Liver (tissue), 9 donors: ENCODE data around the gene TPD52L2. TPM values are rescaled to one million over a fixed set of nuclear protein-coding genes. Genes with fewer than 3 reads are reported as not detected.
A peak's percentile ranks its signal among the peaks of the same experiment; 100 is the strongest.

ENCODE experiments used
- DNase-seq: peaks from one replicate; pipeline ENCODE4 v3.0.0-alpha.2; 2017; ENCODE audit warnings: low spot score
- H3K27ac ChIP-seq, 2 donors: one replicate each; pipeline ENCODE4 v1.7.0; 2013; ENCODE audit warnings: inconsistent platforms in 2 of 2, low read length in 2 of 2, control low read depth in 1 of 2, low read depth in 1 of 2, mild to moderate bottlenecking in 1 of 2
- H3K27me3 ChIP-seq, 4 donors: one replicate each; pipeline versions ENCODE4 v1.6.1 to v1.7.0; 2013; ENCODE audit warnings: low read length in 3 of 4, inconsistent platforms in 1 of 4, mild to moderate bottlenecking in 1 of 4, moderate library complexity in 1 of 4; ENCODE audit not compliant: control insufficient read depth in 4 of 4, insufficient read depth in 4 of 4
- H3K36me3 ChIP-seq, 4 donors: one replicate each; pipeline versions ENCODE4 v1.6.1 to v1.7.0; 2013; ENCODE audit warnings: low read length in 3 of 4, mild to moderate bottlenecking in 3 of 4, low read depth in 1 of 4, moderate library complexity in 1 of 4; ENCODE audit not compliant: control insufficient read depth in 4 of 4, insufficient read depth in 3 of 4
- H3K4me1 ChIP-seq, 4 donors: one replicate each; pipeline versions ENCODE4 v1.6.1 to v1.7.0; 2013; ENCODE audit warnings: low read length in 3 of 4, mild to moderate bottlenecking in 3 of 4, moderate library complexity in 1 of 4; ENCODE audit not compliant: control insufficient read depth in 4 of 4, insufficient read depth in 4 of 4
- H3K4me3 ChIP-seq, 3 donors: one replicate each; pipeline versions ENCODE4 v1.6.1 to v1.7.0; 2013; ENCODE audit warnings: low read length in 3 of 3, control low read depth in 1 of 3, low read depth in 1 of 3, mild to moderate bottlenecking in 1 of 3
- H3K9ac ChIP-seq, 2 donors: one replicate each; pipeline ENCODE4 v1.7.0; 2013; ENCODE audit warnings: low read length in 2 of 2, mild to moderate bottlenecking in 2 of 2, moderate library complexity in 2 of 2, control low read depth in 1 of 2, low read depth in 1 of 2
- H3K9me3 ChIP-seq, 4 donors: one replicate each; pipeline versions ENCODE4 v1.6.1 to v1.7.0; 2013; ENCODE audit warnings: low read length in 3 of 4; ENCODE audit not compliant: control insufficient read depth in 4 of 4
- FOXA1 ChIP-seq: IDR thresholded peaks from 2 replicates; pipeline ENCODE4 v1.6.1; 2016; ENCODE audit warnings: antibody characterized with exemption
- FOXA2 ChIP-seq: IDR thresholded peaks from 2 replicates; pipeline ENCODE4 v1.6.1; 2016; ENCODE audit warnings: antibody characterized with exemption
- HNF4A ChIP-seq, 2 donors: conservative IDR thresholded peaks; 2 replicates each; pipeline ENCODE4 v1.6.1; 2016; ENCODE audit warnings: antibody characterized with exemption in 2 of 2, mild to moderate bottlenecking in 2 of 2
- REST ChIP-seq: IDR thresholded peaks from 2 replicates; pipeline ENCODE4 v1.6.1; 2016; ENCODE audit warnings: antibody characterized with exemption, mild to moderate bottlenecking
- RXRA ChIP-seq, 2 donors: IDR thresholded peaks; 2 replicates each; pipeline ENCODE4 v1.6.1; 2017 to 2018; ENCODE audit warnings: antibody characterized with exemption in 2 of 2, mild to moderate bottlenecking in 1 of 2
- SP1 ChIP-seq: IDR thresholded peaks from 2 replicates; pipeline ENCODE4 v1.6.1; 2018; ENCODE audit warnings: antibody characterized with exemption, mild to moderate bottlenecking
- WGBS: extraction: QIAGEN DNeasy Blood & Tissue Kit; methylation state at CpG from one replicate; pipeline ENCODE4 v1.1.7; 2013; 5-methylcytosine and 5-hydroxymethylcytosine counted together
- polyA plus RNA-seq, 2 donors: library from polyadenylated mRNA; stranded (reverse) in 1 of 2; unstranded in 1 of 2; fragments of 200-250 nt in 1 of 2; fragments of >200 nt in 1 of 2; fragmentation: Nextera tagmentation in 1 of 2; extraction: Ambion mirVana in 1 of 2; gene quantifications; one replicate each; pipeline versions ENCODE4 v1.2.1 to v1.2.3, GENCODE V29; 2013 to 2015
- total RNA-seq, 2 donors: library from RNA; depleted of rRNA; stranded (reverse); fragments of >200 nt; gene quantifications; one replicate each; pipeline ENCODE4 v1.2.3, GENCODE V29; 2014
- TF ChIP-seq, protein P1 (sequence below): fragments of 150-350 bp; IDR thresholded peaks from 2 replicates; pipeline ENCODE4 v1.5.1; 2017; ENCODE audit warnings: improper control_type of control experiment, low read depth, low read length; ENCODE audit not compliant: missing input control
- TF ChIP-seq, protein P2 (sequence below): IDR thresholded peaks from 2 replicates; pipeline ENCODE4 v1.6.1; 2016; ENCODE audit warnings: antibody characterized with exemption
- TF ChIP-seq, protein P3 (sequence below): IDR thresholded peaks from 2 replicates; pipeline ENCODE4 v1.6.1; 2016; ENCODE audit warnings: antibody characterized with exemption
- donor health status: healthy.
- donor health status: healthy.
- donor health status: healthy.
- donor health status: healthy.
- donor health status: healthy.

Gene TPD52L2
- total and polyA plus RNA-seq, 4 donors, result 12.3 to 33.0 (median 28.2) TPM

GRCh38 chr20:63903796-63904561 is 38.9 kb downstream of the TPD52L2 start:
- no peaks in the 10 kb centered on the region for H3K36me3 ChIP-seq
- 86% methylated on average over 11 of the region's 11 CpGs for WGBS
- DNase-seq, result no peak
- H3K9me3 ChIP-seq, result no peaks in the 10 kb centered on the region
- H3K4me3 ChIP-seq, result no peak overlapping the region
- TF ChIP-seq, protein P1, sequence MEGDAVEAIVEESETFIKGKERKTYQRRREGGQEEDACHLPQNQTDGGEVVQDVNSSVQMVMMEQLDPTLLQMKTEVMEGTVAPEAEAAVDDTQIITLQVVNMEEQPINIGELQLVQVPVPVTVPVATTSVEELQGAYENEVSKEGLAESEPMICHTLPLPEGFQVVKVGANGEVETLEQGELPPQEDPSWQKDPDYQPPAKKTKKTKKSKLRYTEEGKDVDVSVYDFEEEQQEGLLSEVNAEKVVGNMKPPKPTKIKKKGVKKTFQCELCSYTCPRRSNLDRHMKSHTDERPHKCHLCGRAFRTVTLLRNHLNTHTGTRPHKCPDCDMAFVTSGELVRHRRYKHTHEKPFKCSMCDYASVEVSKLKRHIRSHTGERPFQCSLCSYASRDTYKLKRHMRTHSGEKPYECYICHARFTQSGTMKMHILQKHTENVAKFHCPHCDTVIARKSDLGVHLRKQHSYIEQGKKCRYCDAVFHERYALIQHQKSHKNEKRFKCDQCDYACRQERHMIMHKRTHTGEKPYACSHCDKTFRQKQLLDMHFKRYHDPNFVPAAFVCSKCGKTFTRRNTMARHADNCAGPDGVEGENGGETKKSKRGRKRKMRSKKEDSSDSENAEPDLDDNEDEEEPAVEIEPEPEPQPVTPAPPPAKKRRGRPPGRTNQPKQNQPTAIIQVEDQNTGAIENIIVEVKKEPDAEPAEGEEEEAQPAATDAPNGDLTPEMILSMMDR, result no peak
- TF ChIP-seq FOXA2, result no peak
- TF ChIP-seq, protein P2, sequence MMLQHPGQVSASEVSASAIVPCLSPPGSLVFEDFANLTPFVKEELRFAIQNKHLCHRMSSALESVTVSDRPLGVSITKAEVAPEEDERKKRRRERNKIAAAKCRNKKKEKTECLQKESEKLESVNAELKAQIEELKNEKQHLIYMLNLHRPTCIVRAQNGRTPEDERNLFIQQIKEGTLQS, result peak; percentile 46
- H3K27me3 ChIP-seq, result no peaks in the 10 kb centered on the region
- peak overlapping the region in 1 of 2 donors; percentile 12 for H3K27ac ChIP-seq
- no peak overlapping the region for H3K9ac ChIP-seq
- peaks cover 6 to 20% (median 11%) of the 10 kb centered on the region in 4 donors for H3K4me1 ChIP-seq

DNA sequence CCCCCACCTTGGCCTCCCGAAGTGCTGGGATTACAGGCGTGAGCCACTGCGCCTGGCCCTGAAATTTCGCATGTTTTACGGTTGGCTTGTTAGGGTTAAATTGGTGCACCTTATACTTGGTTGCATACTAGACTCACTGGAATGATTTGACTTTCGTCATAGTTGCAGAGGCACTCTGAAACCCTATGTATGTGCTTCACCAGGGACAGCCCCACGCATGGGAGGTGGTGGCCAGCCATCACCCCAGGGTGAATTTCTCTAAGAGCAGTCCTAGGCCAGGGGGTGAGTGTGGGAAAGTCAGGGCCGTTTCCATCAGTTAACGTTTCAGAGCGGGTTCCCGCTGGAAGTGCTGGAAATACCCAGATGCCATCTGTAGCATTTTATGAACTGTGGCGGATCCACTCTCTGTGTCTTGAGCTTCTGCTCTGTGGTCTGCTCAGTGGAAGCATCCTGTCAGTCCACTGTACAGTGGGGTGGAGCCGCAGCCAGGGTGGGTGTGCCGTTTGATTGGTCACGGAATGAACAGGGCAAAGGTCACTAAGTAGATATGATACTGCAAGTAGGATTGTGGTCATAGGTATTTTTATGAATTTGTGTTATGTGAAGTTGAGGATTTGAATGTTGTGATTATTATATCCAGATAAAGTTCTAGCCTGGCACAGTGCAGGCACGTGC is 43.1 kb downstream of the TPD52L2 start:
- H3K4me3 ChIP-seq, result no peak overlapping the region
- H3K27me3 ChIP-seq, result no peaks in the 10 kb centered on the region
- DNase-seq, result no peak
- no peak overlapping the region for H3K27ac ChIP-seq
- H3K9ac ChIP-seq, result no peak overlapping the region
- WGBS, result 69% methylated on average over 16 of the region's 16 CpGs
- no peaks in the 10 kb centered on the region for H3K36me3 ChIP-seq
- no peaks in the 10 kb centered on the region for H3K9me3 ChIP-seq
- peaks cover 3 to 12% (median 5%) of the 10 kb centered on the region in 4 donors for H3K4me1 ChIP-seq
- no peak for TF ChIP-seq REST
- no peak for TF ChIP-seq FOXA1
- TF ChIP-seq, protein P3, sequence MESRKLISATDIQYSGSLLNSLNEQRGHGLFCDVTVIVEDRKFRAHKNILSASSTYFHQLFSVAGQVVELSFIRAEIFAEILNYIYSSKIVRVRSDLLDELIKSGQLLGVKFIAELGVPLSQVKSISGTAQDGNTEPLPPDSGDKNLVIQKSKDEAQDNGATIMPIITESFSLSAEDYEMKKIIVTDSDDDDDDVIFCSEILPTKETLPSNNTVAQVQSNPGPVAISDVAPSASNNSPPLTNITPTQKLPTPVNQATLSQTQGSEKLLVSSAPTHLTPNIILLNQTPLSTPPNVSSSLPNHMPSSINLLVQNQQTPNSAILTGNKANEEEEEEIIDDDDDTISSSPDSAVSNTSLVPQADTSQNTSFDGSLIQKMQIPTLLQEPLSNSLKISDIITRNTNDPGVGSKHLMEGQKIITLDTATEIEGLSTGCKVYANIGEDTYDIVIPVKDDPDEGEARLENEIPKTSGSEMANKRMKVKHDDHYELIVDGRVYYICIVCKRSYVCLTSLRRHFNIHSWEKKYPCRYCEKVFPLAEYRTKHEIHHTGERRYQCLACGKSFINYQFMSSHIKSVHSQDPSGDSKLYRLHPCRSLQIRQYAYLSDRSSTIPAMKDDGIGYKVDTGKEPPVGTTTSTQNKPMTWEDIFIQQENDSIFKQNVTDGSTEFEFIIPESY, result no peak
- TF ChIP-seq SP1, result peak; percentile 13
- peak; percentile 19 to 44 for TF ChIP-seq HNF4A (conservative IDR thresholded peaks at IDR 0.05)
- TF ChIP-seq, protein P2, result no peak
- TF ChIP-seq RXRA (IDR thresholded peaks at IDR 0.05), result no peak
